EL (cell line): ENCODE measurements around the gene GSTA1.
A peak's percentile ranks its signal among the peaks of the same experiment; 100 is the strongest.
"Not testable (repeated sequence)": the region's sequence is repeated elsewhere in the genome, so short reads cannot be mapped to it uniquely, and the experiment has no call there.

Experiments used
- DNase-seq: peaks from one replicate; pipeline ENCODE4 v3.0.0-alpha.2; 2016

GSTA1 gene

GRCh38 chr6:52803668-52804255 is at the start of gene GSTA1:
Gene GSTA1, minus strand, starts transcription at chr6:52803816. Its CDS starts 4,549 bp downstream, at chr6:52799267.
- DNase-seq, result not testable (repeated sequence)

- no peak for DNase-seq
Observed at GRCh38 chr6:52849137-52849536, 45.5 kb upstream of the GSTA1 start.

- no peak for DNase-seq
Observed at GRCh38 chr6:52846002-52846401, 42.4 kb upstream of the GSTA1 start.

- no peak for DNase-seq
Observed at GRCh38 chr6:52843605-52844004, 40.0 kb upstream of the GSTA1 start.

- DNase-seq, result no peak
Observed at GRCh38 chr6:52840763-52841585, 37.4 kb upstream of the GSTA1 start, which contains the start of gene GSTA5. Gene GSTA5, minus strand, starts transcription at chr6:52840813.

GRCh38 chr6:52839124-52840055 is 35.8 kb upstream of the GSTA1 start:
- DNase-seq, result peak; percentile 85

- DNase-seq, result peak; percentile 74
Observed at GRCh38 chr6:52834481-52834880, 30.9 kb upstream of the GSTA1 start.

- DNase-seq, result not testable (repeated sequence)
Observed at GRCh38 chr6:52830869-52831268, 27.3 kb upstream of the GSTA1 start.

- no peak for DNase-seq
Observed at GRCh38 chr6:52829046-52829817, 25.6 kb upstream of the GSTA1 start.

GRCh38 chr6:52828621-52829020 is 25.0 kb upstream of the GSTA1 start:
- not testable (repeated sequence) for DNase-seq

- DNase-seq, result not testable (repeated sequence)
Observed at GRCh38 chr6:52827073-52827783, 23.6 kb upstream of the GSTA1 start.

GRCh38 chr6:52826513-52826912 is 22.9 kb upstream of the GSTA1 start:
- DNase-seq, result no peak

GRCh38 chr6:52825900-52826459 is 22.4 kb upstream of the GSTA1 start:
- not testable (repeated sequence) for DNase-seq

- not testable (repeated sequence) for DNase-seq
Observed at GRCh38 chr6:52825270-52825793, 21.7 kb upstream of the GSTA1 start.

GRCh38 chr6:52821842-52822241 is 18.2 kb upstream of the GSTA1 start:
- DNase-seq, result no peak

GRCh38 chr6:52820198-52820597 is 16.6 kb upstream of the GSTA1 start:
- peak; percentile 59 for DNase-seq

- peak; percentile 68 for DNase-seq
Observed at GRCh38 chr6:52815167-52816092, 11.8 kb upstream of the GSTA1 start.

- DNase-seq, result not testable (repeated sequence)
Observed at GRCh38 chr6:52814545-52814944, 10.9 kb upstream of the GSTA1 start.

- DNase-seq, result not testable (repeated sequence)
Observed at GRCh38 chr6:52809777-52810176, 6.2 kb upstream of the GSTA1 start.

- DNase-seq, result no peak
Observed at GRCh38 chr6:52808660-52809059, 5.0 kb upstream of the GSTA1 start.
